PC-9 (cell line): ENCODE data around the gene HSPG2.

ENCODE experiments used
- EZH2 ChIP-seq: fragments of 200-600 bp; sonication (generic); IDR thresholded peaks from 2 replicates; pipeline ENCODE4 v1.8.0; 2017; ENCODE audit warnings: antibody characterized with exemption, low read depth
- TF ChIP-seq, protein P1 (sequence below): fragments of 200-600 bp; sonication (generic); conservative IDR thresholded peaks from 2 replicates; pipeline ENCODE4 v1.6.1; 2017; ENCODE audit warnings: mixed run types, antibody characterized with exemption, mild to moderate bottlenecking, moderate library complexity

DNA sequence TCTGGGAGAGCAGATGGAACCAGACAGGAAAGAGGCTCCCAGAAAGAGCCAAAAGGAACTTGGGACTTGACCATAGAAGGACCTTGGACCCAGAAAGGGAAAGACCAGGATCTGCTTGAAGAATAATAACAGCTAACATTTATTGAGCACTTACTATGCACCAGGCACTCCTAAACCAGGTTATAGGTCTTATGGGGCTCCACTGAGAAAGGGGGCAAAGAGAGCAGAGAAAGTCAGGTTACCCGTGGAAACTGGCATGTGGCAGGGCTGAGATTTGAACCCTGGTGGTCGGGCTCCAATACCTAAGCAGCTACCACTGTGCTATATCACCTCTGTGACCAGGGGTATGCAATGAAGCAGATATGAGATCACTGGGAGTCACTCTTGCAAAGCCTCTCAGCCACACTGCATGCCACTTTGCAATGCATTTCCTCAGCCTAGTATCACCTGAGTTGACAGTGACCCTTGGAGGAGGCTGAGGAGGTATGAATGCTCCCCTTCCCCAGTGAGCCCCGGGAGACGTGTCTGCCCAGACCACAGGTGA, 37.8 kb downstream of the HSPG2 start:
- TF ChIP-seq, protein P1, sequence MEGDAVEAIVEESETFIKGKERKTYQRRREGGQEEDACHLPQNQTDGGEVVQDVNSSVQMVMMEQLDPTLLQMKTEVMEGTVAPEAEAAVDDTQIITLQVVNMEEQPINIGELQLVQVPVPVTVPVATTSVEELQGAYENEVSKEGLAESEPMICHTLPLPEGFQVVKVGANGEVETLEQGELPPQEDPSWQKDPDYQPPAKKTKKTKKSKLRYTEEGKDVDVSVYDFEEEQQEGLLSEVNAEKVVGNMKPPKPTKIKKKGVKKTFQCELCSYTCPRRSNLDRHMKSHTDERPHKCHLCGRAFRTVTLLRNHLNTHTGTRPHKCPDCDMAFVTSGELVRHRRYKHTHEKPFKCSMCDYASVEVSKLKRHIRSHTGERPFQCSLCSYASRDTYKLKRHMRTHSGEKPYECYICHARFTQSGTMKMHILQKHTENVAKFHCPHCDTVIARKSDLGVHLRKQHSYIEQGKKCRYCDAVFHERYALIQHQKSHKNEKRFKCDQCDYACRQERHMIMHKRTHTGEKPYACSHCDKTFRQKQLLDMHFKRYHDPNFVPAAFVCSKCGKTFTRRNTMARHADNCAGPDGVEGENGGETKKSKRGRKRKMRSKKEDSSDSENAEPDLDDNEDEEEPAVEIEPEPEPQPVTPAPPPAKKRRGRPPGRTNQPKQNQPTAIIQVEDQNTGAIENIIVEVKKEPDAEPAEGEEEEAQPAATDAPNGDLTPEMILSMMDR, result no peak
- no peak for TF ChIP-seq EZH2
